Measurements from ENCODE around the gene PROSER3. TPM values are rescaled to one million over a fixed set of nuclear protein-coding genes. Genes with fewer than 3 reads are reported as not detected.
"Not testable (repeated sequence)": the region's sequence is repeated elsewhere in the genome, so short reads cannot be mapped to it uniquely, and the experiment has no call there.

PROSER3 gene
- total RNA-seq, 2 experiments from 2014 or later = 39.8 to 62.8 TPM

DNA sequence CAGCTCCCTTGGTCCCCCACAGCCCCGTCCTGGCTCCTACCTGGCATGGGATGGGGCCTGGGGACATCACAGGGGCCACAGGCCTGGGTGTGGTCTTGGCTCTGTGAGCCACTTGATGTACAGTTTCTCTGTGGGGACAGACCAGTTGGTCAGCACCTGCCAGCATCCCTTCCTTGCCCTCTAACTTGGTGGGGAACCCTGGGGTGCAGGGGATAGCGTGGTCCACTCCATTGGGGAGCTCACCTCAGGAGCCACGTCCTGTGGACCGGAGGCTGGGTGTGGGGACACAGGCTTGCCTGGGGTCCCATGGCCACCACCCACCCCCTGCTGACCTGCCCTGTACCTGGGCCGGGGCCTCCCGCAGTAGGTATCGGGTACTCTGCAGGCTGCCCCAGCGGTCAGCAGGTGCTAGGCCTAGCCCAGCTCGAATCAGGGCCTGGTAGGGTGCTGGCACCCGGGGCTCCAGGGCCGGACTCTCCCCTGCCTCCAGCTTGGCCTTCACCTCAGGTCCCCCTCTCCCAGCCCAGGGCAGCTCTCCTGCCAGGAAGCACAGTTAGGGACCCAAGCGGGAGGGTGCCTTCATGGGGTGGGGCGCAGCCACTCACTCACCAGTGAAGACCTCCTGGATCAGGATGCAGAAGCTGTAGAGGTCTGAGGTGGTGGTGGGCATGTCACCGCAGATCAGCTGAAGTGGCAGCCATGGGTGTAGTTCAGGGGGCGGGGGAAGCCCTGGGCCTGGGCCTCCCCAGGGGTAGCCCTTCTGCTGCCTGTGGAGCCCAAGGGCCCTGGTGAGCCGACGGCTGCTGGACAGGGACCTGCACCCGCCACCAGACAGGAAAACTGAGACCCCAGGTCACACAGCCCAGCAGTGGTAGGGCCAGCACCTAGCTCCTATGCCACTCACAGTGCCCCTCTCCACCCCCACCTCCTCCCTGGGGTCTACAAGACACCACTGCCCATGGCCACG is 32.3 kb downstream of the PROSER3 start:
- intact Hi-C loops (cut with DNase I, micrococcal nuclease) = no loop called here
- POLR2A ChIA-PET = interaction anchor here (0.6 kb wide), 1 partner anchor 50 kb away, joined by 3 read pairs; no protein-coding TSS in a partner anchor

DNA sequence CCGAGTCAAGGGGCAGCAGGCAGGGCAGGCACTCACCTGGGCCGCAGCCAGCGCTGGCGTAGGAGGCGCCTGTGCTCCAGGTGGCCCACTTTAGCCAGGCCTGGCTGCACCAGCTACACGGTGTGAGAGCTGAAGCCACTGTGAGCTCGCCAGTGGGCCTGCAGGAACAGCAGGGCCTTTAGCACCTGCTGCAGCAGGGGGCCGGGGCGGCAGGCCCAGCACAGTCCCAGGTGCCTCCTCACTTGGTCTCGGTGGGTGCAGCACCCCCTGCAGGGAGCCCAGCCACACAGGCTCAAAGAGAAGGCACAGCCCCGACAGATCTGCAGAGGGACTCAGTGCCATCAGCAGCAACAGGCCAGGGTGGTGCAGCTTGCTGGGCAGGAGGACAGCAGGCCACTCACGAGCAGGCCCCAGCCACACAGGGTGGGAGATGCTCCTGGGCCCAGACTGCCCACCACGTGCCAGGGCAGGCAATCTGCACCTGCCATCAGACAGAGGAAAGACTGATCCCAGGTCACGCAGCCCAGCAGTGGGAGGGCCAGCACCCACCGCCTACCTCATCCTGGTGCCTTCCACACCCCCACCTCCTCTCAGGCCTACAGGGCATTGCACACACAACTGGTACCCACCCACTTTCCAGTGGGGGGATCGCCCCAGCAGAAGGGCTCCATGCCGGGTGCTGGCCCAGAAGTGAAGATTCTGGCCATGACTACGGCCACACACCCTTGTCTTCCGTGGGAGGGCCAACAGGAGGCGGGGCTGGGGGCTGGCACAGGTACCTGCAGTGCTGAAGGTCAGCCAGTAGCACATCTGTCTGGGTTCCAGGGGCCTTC is 33.2 kb downstream of the PROSER3 start:
- ATAC-seq = peak; percentile 74
- H3K4me1 Mint-ChIP-seq = no peaks in the 10 kb centered on the region
- H3K4me3 Mint-ChIP-seq = no peak overlapping the region
- DNase-seq = peak; percentile 45
- no peaks in the 10 kb centered on the region for H3K9me3 Mint-ChIP-seq (ENCODE audit: low read depth)
- H3K27me3 Mint-ChIP-seq = peaks cover 7% of the 10 kb centered on the region
- ChIA-PET CTCF (interaction anchor here (0.7 to 0.9 kb wide), 2 partner anchors 28 to 256 kb away, joined by 3 read pairs; no protein-coding TSS in a partner anchor), POLR2A (no interaction called here)
- H3K36me3 Mint-ChIP-seq (ENCODE audit: low read depth) = no peaks in the 10 kb centered on the region
- no peak overlapping the region for H3K27ac Mint-ChIP-seq
- intact Hi-C loops (cut with DNase I, micrococcal nuclease) = no loop called here

More for the DNA sequence above, 32.3 kb downstream of the PROSER3 start:
- Mint-ChIP-seq H3K36me3 (ENCODE audit: low read depth) (no peaks in the 10 kb centered on the region), H3K27me3 (peaks cover 2% of the 10 kb centered on the region), H3K27ac (no peak overlapping the region), H3K9me3 (ENCODE audit: low read depth) (no peaks in the 10 kb centered on the region), H3K4me1 (no peaks in the 10 kb centered on the region), H3K4me3 (no peak overlapping the region)
- CTCF ChIA-PET = interaction anchor here (0.7 to 0.9 kb wide), 2 partner anchors 29 to 257 kb away, joined by 3 read pairs; no protein-coding TSS in a partner anchor
- no peak for DNase-seq
- ATAC-seq = no peak

DNA sequence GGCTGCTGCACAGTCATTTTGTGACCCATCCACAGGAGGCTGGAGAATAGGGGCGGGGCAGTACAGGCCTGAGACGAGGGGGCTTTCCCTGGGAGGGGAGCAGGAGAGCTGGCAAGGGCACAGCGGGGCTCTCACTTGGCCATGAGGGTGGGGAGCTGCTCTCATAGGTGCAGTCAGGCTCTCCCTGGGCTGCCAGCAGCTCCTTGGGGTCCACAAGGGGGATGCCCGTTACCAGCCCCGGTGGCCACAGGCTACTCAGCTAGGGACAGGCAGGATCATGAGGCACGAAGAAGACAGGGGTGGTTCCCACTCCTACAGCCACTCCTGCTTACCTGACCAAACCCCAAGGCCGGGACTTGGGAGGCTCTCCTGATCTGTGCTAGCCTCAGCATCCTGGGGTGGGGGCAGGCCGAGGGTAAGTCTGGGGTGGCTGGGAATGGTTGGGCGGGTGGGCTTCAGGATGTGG is 33.9 kb downstream of the PROSER3 start:
- Mint-ChIP-seq H3K36me3 (ENCODE audit: low read depth) (no peaks in the 10 kb centered on the region), H3K27ac (no peak overlapping the region), H3K27me3 (peaks cover 12% of the 10 kb centered on the region), H3K4me3 (no peak overlapping the region), H3K9me3 (ENCODE audit: low read depth) (no peaks in the 10 kb centered on the region), H3K4me1 (no peaks in the 10 kb centered on the region)
- ChIA-PET POLR2A (no interaction called here), CTCF (no interaction called here)
- ATAC-seq (no peak), DNase-seq (no peak)
- intact Hi-C loops (cut with DNase I, micrococcal nuclease) = no loop called here

DNA sequence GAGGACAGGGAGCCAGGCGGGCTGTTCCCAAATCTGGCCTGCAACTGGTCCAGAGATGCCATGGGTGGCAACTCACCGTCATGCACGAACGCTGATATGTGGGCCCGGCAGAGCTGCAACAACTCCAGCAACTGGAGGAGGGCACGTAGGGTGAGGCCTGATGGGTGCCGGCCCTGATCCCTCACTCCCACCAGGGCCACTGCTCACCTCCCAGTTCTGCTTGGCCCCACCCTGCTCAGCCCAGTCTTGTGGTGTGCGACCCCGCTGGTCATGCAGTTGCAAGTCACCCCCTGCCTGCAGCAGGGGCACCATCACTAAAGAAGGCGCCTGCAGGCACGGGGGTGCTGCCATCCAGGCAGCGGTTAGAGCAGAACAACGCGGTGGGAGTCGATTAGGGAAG is 34.3 kb downstream of the PROSER3 start:
- Mint-ChIP-seq H3K27ac (no peak overlapping the region), H3K9me3 (ENCODE audit: low read depth) (no peaks in the 10 kb centered on the region), H3K4me3 (no peak overlapping the region), H3K36me3 (ENCODE audit: low read depth) (no peaks in the 10 kb centered on the region), H3K4me1 (peaks cover 3% of the 10 kb centered on the region), H3K27me3 (peaks cover 17% of the 10 kb centered on the region)
- ATAC-seq (no peak), DNase-seq (no peak)
- intact Hi-C loops (cut with DNase I, micrococcal nuclease) = no loop called here
- ChIA-PET CTCF (no interaction called here), POLR2A (no interaction called here)

DNA sequence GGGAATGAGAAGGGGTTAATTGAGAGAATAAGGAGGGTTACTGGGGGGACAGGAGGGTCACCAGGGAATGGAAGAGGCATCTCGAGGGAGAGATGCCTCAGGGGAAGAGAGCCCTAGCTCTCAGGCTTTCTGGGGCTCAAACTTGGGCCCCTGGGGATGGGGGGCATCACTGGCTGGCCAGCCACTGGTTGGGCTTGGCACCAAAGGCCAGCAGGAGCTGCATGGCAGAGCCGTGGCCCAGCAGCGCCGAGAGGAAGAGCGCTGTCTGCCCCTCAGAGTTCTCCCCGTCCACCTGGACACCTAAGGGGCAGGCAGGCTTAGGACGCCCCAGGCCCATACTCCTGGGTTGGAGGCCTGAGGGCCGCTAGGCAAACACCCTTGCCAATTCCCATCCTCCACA is 34.9 kb downstream of the PROSER3 start:
- DNase-seq (no peak), ATAC-seq (no peak)
- intact Hi-C loops (cut with DNase I, micrococcal nuclease) = no loop called here
- ChIA-PET POLR2A (no interaction called here), CTCF (no interaction called here)
- no peak overlapping the region for H3K27ac Mint-ChIP-seq
- no peaks in the 10 kb centered on the region for H3K36me3 Mint-ChIP-seq (ENCODE audit: low read depth)
- no peak overlapping the region for H3K4me3 Mint-ChIP-seq
- H3K9me3 Mint-ChIP-seq (ENCODE audit: low read depth) = no peaks in the 10 kb centered on the region
- peaks cover 3% of the 10 kb centered on the region for H3K4me1 Mint-ChIP-seq
- peaks cover 19% of the 10 kb centered on the region for H3K27me3 Mint-ChIP-seq

- ChIA-PET POLR2A (no interaction called here), CTCF (no interaction called here)
- ATAC-seq = no peak
- no peaks in the 10 kb centered on the region for H3K36me3 Mint-ChIP-seq (ENCODE audit: low read depth)
- no peaks in the 10 kb centered on the region for H3K9me3 Mint-ChIP-seq (ENCODE audit: low read depth)
- no peak overlapping the region for H3K4me3 Mint-ChIP-seq
- peaks cover 23% of the 10 kb centered on the region for H3K27me3 Mint-ChIP-seq
- H3K27ac Mint-ChIP-seq = no peak overlapping the region
- DNase-seq = no peak
- peaks cover 3% of the 10 kb centered on the region for H3K4me1 Mint-ChIP-seq
- intact Hi-C loops (cut with DNase I, micrococcal nuclease) = no loop called here
Observed at GRCh38 chr19:35793381-35794165, 35.6 kb downstream of the PROSER3 start.

DNA sequence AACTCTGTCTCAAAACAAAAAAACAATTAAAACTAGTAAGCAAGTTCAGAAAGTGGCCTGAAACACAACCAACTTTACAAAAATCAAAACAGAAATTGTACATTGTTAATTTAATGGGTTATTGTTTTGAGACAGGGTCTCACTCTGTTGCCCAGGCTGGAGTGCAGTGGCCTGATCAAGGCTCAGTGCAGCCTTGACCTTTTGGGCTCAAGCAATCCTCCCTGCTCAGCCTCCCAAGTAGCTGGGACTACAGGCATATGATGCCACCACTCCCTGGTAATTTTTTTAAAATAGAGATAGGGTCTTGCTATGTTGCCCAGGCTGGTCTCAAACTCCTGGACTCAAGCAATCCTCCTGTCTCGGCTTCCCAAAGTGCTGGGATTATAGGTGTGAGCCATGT is 37.6 kb downstream of the PROSER3 start:
- H3K4me1 Mint-ChIP-seq; H3K4me3 Mint-ChIP-seq; H3K27ac Mint-ChIP-seq; intact Hi-C loops (cut with DNase I, micrococcal nuclease); POLR2A ChIA-PET; DNase-seq; H3K9me3 Mint-ChIP-seq (ENCODE audit: low read depth); ATAC-seq; H3K36me3 Mint-ChIP-seq (ENCODE audit: low read depth): not testable (repeated sequence)
- CTCF ChIA-PET = interaction anchor here (0.9 kb wide), 1 partner anchor 287 kb away, joined by 3 read pairs; no protein-coding TSS in a partner anchor
- peaks cover 25% of the 10 kb centered on the region for H3K27me3 Mint-ChIP-seq

DNA sequence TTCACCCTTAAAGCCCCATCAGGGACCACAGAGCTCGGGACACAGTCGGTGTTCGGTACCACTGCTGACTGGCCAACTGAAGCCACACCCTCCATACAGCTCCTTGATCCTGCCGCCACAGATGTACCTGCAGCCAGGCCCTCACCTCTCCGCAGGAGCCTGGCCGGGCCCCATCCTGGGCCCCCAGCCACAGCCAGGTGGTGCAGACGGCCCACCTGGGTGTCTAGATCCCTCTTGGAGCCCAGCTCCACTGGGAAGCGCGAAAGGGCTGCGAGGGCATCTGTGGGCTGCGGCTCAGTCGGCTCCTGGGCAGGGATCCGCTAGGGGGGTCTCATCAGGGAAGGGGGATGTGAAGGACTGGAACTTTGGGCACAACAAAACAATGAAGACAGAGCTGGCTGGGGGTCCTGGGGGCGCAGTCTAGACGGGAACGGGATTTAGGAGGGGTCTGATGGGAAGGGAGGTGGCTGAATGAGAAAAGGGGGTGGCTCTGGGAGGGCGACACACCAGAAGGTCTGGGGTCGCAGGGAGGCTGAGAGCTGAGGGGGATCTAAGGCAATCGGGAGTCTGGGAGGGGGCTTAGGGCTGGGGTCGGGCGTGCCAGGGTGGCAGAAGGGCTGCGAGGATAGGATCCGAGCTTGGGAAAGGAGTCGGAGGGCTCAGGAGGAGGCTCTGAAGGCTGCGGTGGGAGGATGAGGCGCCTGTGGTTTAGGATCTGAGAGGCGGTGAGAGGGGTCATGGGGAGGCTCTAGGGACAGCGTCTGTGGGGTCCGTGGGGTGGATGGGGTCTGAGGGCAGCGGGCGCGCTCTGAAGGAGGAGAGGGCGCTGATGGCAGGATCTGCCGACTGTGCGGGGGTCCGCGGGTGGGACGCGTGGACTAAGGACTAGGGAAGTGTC is 38.9 kb downstream of the PROSER3 start:
- H3K27me3 Mint-ChIP-seq = peaks cover 25% of the 10 kb centered on the region
- peaks cover 3% of the 10 kb centered on the region for H3K4me1 Mint-ChIP-seq
- H3K36me3 Mint-ChIP-seq (ENCODE audit: low read depth) = no peaks in the 10 kb centered on the region
- ATAC-seq (no peak), DNase-seq (no peak)
- intact Hi-C loops (cut with DNase I, micrococcal nuclease) = no loop called here
- H3K9me3 Mint-ChIP-seq (ENCODE audit: low read depth) = no peaks in the 10 kb centered on the region
- CTCF ChIA-PET = interaction anchor here (1.1 kb wide), 1 partner anchor 309 kb away, joined by 3 read pairs; no protein-coding TSS in a partner anchor
- H3K27ac Mint-ChIP-seq = no peak overlapping the region
- POLR2A ChIA-PET = no interaction called here
- H3K4me3 Mint-ChIP-seq = no peak overlapping the region

GRCh38 chr19:35797663-35798062 is 39.7 kb downstream of the PROSER3 start:
- H3K27ac Mint-ChIP-seq = no peak overlapping the region
- H3K9me3 Mint-ChIP-seq (ENCODE audit: low read depth) = no peaks in the 10 kb centered on the region
- H3K4me1 Mint-ChIP-seq = peaks cover 3% of the 10 kb centered on the region
- intact Hi-C loops (cut with DNase I, micrococcal nuclease) = no loop called here
- no peaks in the 10 kb centered on the region for H3K36me3 Mint-ChIP-seq (ENCODE audit: low read depth)
- H3K4me3 Mint-ChIP-seq = no peak overlapping the region
- H3K27me3 Mint-ChIP-seq = peaks cover 25% of the 10 kb centered on the region
- CTCF ChIA-PET = no interaction called here
- ATAC-seq (peak; percentile 47), DNase-seq (peak; percentile 40)
- POLR2A ChIA-PET = no interaction called here

- Mint-ChIP-seq H3K4me1 (peaks cover 3% of the 10 kb centered on the region), H3K27me3 (peaks cover 13% of the 10 kb centered on the region), H3K27ac (no peak overlapping the region), H3K4me3 (no peak overlapping the region), H3K9me3 (ENCODE audit: low read depth) (no peaks in the 10 kb centered on the region), H3K36me3 (ENCODE audit: low read depth) (no peaks in the 10 kb centered on the region)
- no peak for ATAC-seq
- ChIA-PET POLR2A (no interaction called here), CTCF (interaction anchor here (0.9 kb wide), 1 partner anchor 282 kb away, joined by 3 read pairs; no protein-coding TSS in a partner anchor)
- intact Hi-C loops (cut with DNase I, micrococcal nuclease) = no loop called here
- no peak for DNase-seq
Observed at GRCh38 chr19:35801828-35802227, 43.9 kb downstream of the PROSER3 start.
